Common myeloid progenitor, CD34-positive (primary cell): ENCODE results near the gene RGS3.
"Not testable (repeated sequence)": the region's sequence is repeated elsewhere in the genome, so short reads cannot be mapped to it uniquely, and the experiment has no call there.

Source experiments
- CTCF ChIA-PET: fragments of 350-600 bp; sonication (Branson Sonifier 250); formaldehyde crosslinking; loops from one replicate; lab custom pipeline; 2021; ENCODE audit warnings: antibody characterized with exemption; lab: Charles Lee
- POLR2A ChIA-PET: fragments of 350-600 bp; sonication (Branson Sonifier 250); formaldehyde crosslinking; loops from one replicate; lab custom pipeline; 2021; ENCODE audit warnings: antibody characterized with exemption; lab: Charles Lee
- DNase-seq, 3 donors: peaks; one replicate each; pipeline versions ENCODE4 v3.0.0 to v3.0.0-alpha.2; 2013
- H3K27ac ChIP-seq, 2 experiments: 1 replicate in 1 of 2; 2 replicates in 1 of 2; pipeline ENCODE4 v1.7.0; 2013; ENCODE audit warnings: inconsistent platforms in 2 of 2, low read length in 2 of 2, mild to moderate bottlenecking in 2 of 2, low read depth in 1 of 2, moderate library complexity in 1 of 2; ENCODE audit not compliant: severe bottlenecking in 2 of 2, insufficient read depth in 1 of 2, poor library complexity in 1 of 2
- H3K27me3 ChIP-seq, 5 experiments: replicated peaks in 2 of 5; 1 replicate in 3 of 5; 2 replicates in 2 of 5; pipeline versions ENCODE4 v1.6.1 to v1.7.0; 2013; ENCODE audit warnings: low read length in 4 of 5, mild to moderate bottlenecking in 2 of 5, moderate library complexity in 2 of 5, inconsistent platforms in 1 of 5; ENCODE audit not compliant: insufficient read depth in 5 of 5, control insufficient read depth in 4 of 5
- H3K36me3 ChIP-seq, 4 experiments: 1 replicate in 2 of 4; 2 replicates in 2 of 4; pipeline versions ENCODE4 v1.6.1 to v1.7.0; 2013; ENCODE audit warnings: low read length in 3 of 4, control low read depth in 1 of 4, mild to moderate bottlenecking in 1 of 4; ENCODE audit not compliant: control insufficient read depth in 4 of 4, insufficient read depth in 4 of 4
- H3K4me1 ChIP-seq, 4 experiments: 1 replicate in 3 of 4; 2 replicates in 1 of 4; pipeline versions ENCODE4 v1.6.1 to v1.7.1; 2013; ENCODE audit warnings: low read length in 3 of 4, mild to moderate bottlenecking in 3 of 4, control low read depth in 1 of 4, inconsistent platforms in 1 of 4, moderate library complexity in 1 of 4; ENCODE audit not compliant: control insufficient read depth in 4 of 4, insufficient read depth in 4 of 4; ENCODE audit errors: control extremely low read depth in 1 of 4
- H3K4me3 ChIP-seq, 7 experiments: 1 replicate in 4 of 7; 2 replicates in 3 of 7; pipeline versions ENCODE4 v1.5.1 to v1.7.0; 2013; ENCODE audit warnings: mild to moderate bottlenecking in 7 of 7, low read length in 6 of 7, moderate library complexity in 6 of 7, inconsistent platforms in 2 of 7, low read depth in 2 of 7, control low read depth in 1 of 7; ENCODE audit not compliant: insufficient read depth in 4 of 7, control insufficient read depth in 1 of 7; ENCODE audit errors: extremely low read depth in 1 of 7
- H3K9me3 ChIP-seq, 5 experiments: 1 replicate in 4 of 5; 2 replicates in 1 of 5; pipeline versions ENCODE4 v1.6.1 to v1.7.1; 2013; ENCODE audit warnings: low read length in 4 of 5, mild to moderate bottlenecking in 2 of 5, inconsistent platforms in 1 of 5, low read depth in 1 of 5, moderate library complexity in 1 of 5; ENCODE audit not compliant: control insufficient read depth in 4 of 5, insufficient read depth in 2 of 5; ENCODE audit errors: control extremely low read depth in 1 of 5
- WGBS: methylation state at CpG from one replicate; pipeline ENCODE4 v1.1.5; 2013; ENCODE audit not compliant: insufficient coverage; 5-methylcytosine and 5-hydroxymethylcytosine counted together

RGS3 gene

DNA sequence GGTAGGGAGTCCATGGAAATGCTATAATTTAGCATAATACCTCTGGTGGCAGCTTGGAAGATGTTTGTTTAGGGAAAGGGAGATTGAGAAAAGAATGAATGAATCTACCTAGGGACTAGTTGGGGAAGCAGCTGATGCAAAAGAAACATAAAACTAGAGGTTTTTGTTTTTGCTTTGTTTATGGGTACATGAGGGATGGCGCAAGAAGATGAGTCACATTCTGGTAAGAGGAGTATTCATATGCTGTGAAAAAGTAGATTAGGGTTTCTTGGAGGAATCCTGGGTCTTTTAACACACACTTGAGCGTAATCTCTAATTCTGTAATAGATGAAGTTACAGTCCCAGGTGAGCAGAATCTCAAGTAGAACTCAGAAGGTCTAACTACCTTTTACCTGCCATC, 35.9 kb upstream of the RGS3 start:
- no peak overlapping the region for H3K4me3 ChIP-seq
- no peak overlapping the region for H3K27ac ChIP-seq
- CTCF ChIA-PET = interaction anchor here (1.0 kb wide), 1 partner anchor 18 kb away, joined by 4 read pairs; no protein-coding TSS in a partner anchor
- 100% methylated on average over 1 of the region's 2 CpGs for WGBS
- POLR2A ChIA-PET = no interaction called here
- peak in 1 of 3 donors; percentile 41 for DNase-seq
- H3K4me1 ChIP-seq = peaks cover 4 to 42% (median 25%) of the 10 kb centered on the region in 4 experiments
- peaks cover 0 to 29% (median 7%) of the 10 kb centered on the region in 4 experiments for H3K36me3 ChIP-seq
- H3K9me3 ChIP-seq = no peaks in the 10 kb centered on the region
- no peaks in the 10 kb centered on the region for H3K27me3 ChIP-seq

DNA sequence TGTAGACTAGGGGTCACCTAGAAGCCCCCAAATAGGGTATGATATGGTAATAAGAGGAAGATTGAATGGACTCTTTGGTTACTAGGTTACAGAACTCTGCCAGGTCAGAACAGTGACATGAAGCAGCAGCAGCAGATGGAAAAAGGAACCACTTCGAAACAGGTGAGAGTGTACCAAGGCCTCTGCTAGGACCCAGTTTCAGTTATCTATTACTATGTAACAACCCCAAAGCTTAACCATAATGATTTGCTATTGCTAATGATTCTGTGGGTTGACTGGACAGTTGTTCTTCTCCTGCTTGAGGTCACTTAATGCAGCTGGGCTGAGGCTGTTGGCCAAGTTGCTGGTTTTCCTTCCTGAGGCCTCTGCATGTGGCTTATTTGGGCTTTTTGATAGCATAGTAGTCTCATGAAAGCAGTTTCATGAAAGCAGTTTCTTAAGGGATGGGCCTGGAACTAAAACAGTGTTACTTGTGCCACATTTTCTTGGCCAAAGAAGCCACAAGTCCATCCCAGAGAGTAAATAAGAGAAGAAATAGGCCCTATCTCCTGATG, 35.4 kb upstream of the RGS3 start:
- 67% methylated on average over 1 of the region's 1 CpG for WGBS
- ChIA-PET CTCF (interaction anchor here (1.0 kb wide), 1 partner anchor 18 kb away, joined by 4 read pairs; no protein-coding TSS in a partner anchor), POLR2A (no interaction called here)
- H3K27me3 ChIP-seq = no peaks in the 10 kb centered on the region
- DNase-seq = no peak
- peaks cover 4 to 42% (median 25%) of the 10 kb centered on the region in 4 experiments for H3K4me1 ChIP-seq
- H3K4me3 ChIP-seq = no peak overlapping the region
- H3K9me3 ChIP-seq = no peaks in the 10 kb centered on the region
- peaks cover 5 to 34% (median 10%) of the 10 kb centered on the region in 4 experiments for H3K36me3 ChIP-seq
- no peak overlapping the region for H3K27ac ChIP-seq

DNA sequence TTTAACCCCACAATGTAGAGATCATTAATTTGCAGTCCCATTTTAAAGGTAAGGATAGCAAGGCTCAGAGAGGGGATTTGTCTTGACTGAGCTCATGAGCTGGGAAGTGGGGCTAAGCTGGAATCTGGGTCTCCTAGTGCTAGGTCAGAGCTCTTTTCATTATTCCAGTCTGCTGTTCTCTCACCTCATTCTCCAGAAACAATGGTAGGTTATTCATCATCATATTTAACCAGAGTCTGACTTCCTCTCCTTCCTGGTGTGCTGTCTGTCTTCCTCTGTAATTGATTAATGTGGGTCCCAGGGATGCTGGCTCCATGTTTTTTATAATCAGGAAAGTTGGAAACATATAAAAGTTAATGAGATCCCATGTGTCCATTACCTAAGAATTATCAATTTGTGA, 32.3 kb upstream of the RGS3 start:
- no peaks in the 10 kb centered on the region for H3K27me3 ChIP-seq
- no peak overlapping the region for H3K27ac ChIP-seq
- H3K4me1 ChIP-seq = peaks cover 0 to 19% (median 8%) of the 10 kb centered on the region in 4 experiments
- CTCF ChIA-PET = interaction anchor here (1.0 to 1.8 kb wide), 3 partner anchors 12 to 66 kb away, joined by 3 to 8 read pairs (median 3); no protein-coding TSS in a partner anchor
- POLR2A ChIA-PET = no interaction called here
- peaks cover 5 to 58% (median 11%) of the 10 kb centered on the region in 4 experiments for H3K36me3 ChIP-seq
- no peaks in the 10 kb centered on the region for H3K9me3 ChIP-seq
- H3K4me3 ChIP-seq = no peak overlapping the region
- no peak for DNase-seq

DNA sequence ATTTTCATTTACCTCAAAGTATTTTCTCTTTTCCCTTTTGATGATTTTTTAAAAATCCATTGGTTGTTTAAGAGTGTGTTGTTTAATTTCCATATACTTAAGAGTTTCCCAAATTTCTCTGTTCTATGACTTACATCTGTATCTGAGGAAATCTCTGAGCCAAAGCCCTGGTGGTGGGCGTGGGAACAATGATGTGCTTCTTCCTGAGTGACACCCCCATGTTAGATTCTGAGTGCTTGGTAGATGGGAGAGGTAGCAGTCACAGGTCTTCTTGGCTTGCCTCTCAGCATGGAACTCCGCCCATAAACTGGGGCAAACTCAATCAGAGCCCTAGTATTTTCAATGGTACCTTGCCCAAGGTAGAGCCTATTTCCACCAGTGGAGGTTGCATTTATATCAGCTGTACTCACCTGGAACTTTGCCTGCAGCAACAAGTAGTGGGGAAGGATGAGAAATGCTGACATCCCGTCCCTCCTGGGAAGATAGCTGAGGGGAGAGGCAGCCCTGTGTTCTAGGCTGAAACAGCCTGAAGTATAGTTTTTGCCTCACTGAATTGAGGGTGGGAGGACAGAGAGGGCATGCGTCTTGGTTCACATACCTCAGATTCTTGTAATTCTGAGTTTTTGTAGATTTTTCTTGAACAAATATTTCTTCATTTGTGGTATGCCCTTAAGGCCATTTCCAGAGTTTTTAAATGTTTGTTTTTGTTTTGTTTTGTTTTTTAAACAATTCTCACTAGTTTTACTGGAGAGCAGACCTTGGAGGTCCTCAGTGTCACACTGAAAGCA, 26.6 kb upstream of the RGS3 start:
- no peaks in the 10 kb centered on the region for H3K4me1 ChIP-seq
- no peak overlapping the region for H3K4me3 ChIP-seq
- no peaks in the 10 kb centered on the region for H3K27me3 ChIP-seq
- H3K27ac ChIP-seq = no peak overlapping the region
- DNase-seq = no peak
- ChIA-PET POLR2A (no interaction called here), CTCF (no interaction called here)
- H3K36me3 ChIP-seq = peaks cover 3 to 43% (median 10%) of the 10 kb centered on the region in 4 experiments
- no peaks in the 10 kb centered on the region for H3K9me3 ChIP-seq
- WGBS = 92% methylated on average over 3 of the region's 4 CpGs

DNA sequence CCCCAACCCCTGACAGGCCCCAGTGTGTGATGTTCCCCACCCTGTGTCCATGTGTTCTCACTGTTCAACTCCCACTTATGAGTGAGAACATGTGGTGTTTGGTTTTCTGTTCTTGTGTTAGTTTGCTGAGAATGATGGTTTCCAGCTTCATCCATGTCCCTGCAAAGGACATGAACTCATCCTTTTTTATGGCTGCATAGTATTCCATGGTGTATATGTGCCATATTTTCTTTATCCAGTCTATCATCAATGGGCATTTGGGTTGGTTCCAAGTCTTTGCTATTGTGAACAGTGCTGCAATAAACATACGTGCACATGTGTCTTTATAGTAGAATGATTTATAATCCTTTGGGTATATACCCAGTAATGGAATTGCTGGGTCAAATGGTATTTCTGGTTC, 25.8 kb upstream of the RGS3 start:
- H3K27me3 ChIP-seq, POLR2A ChIA-PET, H3K4me3 ChIP-seq, CTCF ChIA-PET, H3K9me3 ChIP-seq, H3K27ac ChIP-seq, DNase-seq, H3K4me1 ChIP-seq: not testable (repeated sequence)
- WGBS = no CpG with 5 or more reads among the region's 1 CpG
- peaks cover 3 to 37% (median 10%) of the 10 kb centered on the region in 4 experiments for H3K36me3 ChIP-seq

DNA sequence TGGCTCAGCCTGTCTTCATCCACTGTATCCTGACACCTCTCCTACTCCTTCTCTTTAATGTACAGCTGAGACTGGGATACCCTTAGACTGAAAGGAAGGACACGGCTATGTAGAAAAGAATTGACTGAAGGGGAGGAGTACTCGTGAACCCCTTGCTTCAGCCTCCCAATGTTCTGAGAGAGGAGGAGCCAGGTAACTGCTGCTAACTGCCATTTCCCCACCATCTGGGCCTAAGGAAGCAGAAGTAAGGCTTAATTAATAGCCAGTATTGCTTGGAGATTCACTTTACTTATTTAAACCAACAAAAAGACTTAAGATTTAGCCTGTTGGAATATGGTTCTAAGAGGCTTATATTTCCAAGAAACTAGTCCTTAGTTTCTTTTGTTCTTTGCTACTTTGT, 18.8 kb upstream of the RGS3 start:
- no peaks in the 10 kb centered on the region for H3K9me3 ChIP-seq
- no CpG with 5 or more reads among the region's 2 CpGs for WGBS
- H3K27me3 ChIP-seq = no peaks in the 10 kb centered on the region
- peaks cover 0 to 23% (median 5%) of the 10 kb centered on the region in 4 experiments for H3K36me3 ChIP-seq
- H3K4me1 ChIP-seq = peaks cover 4 to 18% (median 16%) of the 10 kb centered on the region in 4 experiments
- POLR2A ChIA-PET = no interaction called here
- H3K4me3 ChIP-seq = no peak overlapping the region
- peak; percentile 34 to 95 (median 91) for DNase-seq
- CTCF ChIA-PET = interaction anchor here (0.7 to 8.7 kb wide), 9 partner anchors 10 to 211 kb away, joined by 3 to 100 read pairs (median 6); partner anchors contain the start of gene ALAD
- H3K27ac ChIP-seq = peak overlapping the region; percentile 52 to 80

DNA sequence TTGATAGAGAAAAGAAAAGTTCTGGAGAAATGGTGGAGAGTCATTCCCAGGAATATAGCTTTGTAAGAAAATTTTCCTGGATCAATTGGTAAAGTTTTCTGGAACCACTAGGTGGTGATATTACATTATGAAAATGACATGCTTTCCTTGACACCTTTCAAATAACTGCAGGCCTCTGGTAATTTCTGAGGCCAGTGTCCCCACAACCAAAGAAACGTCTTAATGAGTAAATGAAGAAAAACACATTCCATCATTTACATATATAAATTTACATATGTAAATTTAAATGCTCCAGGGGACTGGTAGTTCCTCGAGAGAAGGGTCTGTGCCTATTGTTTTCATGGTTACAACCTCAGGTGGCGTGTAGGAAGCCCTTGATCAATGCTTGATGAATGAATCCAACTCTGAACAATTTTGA, 17.2 kb upstream of the RGS3 start:
- CTCF ChIA-PET = interaction anchor here (0.6 to 8.7 kb wide), 21 partner anchors 8 to 210 kb away, joined by 3 to 100 read pairs (median 4); partner anchors contain the start of gene ALAD
- DNase-seq = peak; percentile 21 to 47 (median 45)
- POLR2A ChIA-PET = interaction anchor here (1.0 kb wide), 1 partner anchor 136 kb away, joined by 3 read pairs; no protein-coding TSS in a partner anchor
- Histone ChIP-seq H3K27me3 (no peaks in the 10 kb centered on the region), H3K36me3 (peaks cover 0 to 28% (median 5%) of the 10 kb centered on the region in 4 experiments), H3K27ac (no peak overlapping the region), H3K4me3 (no peak overlapping the region), H3K9me3 (no peaks in the 10 kb centered on the region), H3K4me1 (peaks cover 4 to 18% (median 16%) of the 10 kb centered on the region in 4 experiments)
- WGBS = 93% methylated on average over 2 of the region's 3 CpGs
